ENCODE measurements around the gene ESD. TPM values are rescaled to one million over a fixed set of nuclear protein-coding genes. Genes with fewer than 3 reads are reported as not detected.

Gene ESD
- total and polyA plus RNA-seq, 2 experiments from 2014 or later, result 61.0 to 123 TPM

DNA sequence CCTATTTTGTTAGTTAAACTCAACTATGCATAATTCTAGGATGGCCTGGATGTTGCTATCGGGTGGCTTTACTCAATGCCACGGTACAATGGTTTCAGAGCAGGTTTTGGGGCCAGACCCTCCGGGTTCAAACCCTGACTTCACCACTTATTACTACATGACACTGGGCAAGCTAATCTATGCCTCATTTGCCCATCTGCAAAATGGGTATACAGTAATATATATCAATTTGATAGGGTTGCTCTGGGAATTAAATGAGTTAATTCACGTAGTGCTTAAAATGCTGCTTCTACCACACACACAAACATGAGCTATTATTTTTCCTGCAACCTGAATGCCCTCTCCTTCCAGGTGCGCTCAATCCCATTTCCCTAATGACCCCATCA, 839 bp downstream of the ESD start (continued):
- TF ChIP-seq STAT1 (IDR thresholded peaks at IDR 0.05; ENCODE audit: unreplicated experiment) (no peak), CREB1 (CRISPR knock-in tag; IDR thresholded peaks at IDR 0.05; ENCODE audit: low read depth) (no peak), EZH2 (IDR thresholded peaks at IDR 0.05; ENCODE audit: low read depth, unreplicated experiment) (no peak), ZNF331 (CRISPR knock-in tag; IDR thresholded peaks at IDR 0.05; ENCODE audit: low read depth) (no peak), EZH2phosphoT487 (IDR thresholded peaks at IDR 0.05; ENCODE audit: unreplicated experiment) (no peak), POLR2AphosphoS5 (IDR thresholded peaks at IDR 0.05; ENCODE audit: low read depth) (no peak), NANOG (IDR thresholded peaks at IDR 0.05; ENCODE audit: borderline replicate concordance) (no peak)
- TF ChIP-seq, protein P1, sequence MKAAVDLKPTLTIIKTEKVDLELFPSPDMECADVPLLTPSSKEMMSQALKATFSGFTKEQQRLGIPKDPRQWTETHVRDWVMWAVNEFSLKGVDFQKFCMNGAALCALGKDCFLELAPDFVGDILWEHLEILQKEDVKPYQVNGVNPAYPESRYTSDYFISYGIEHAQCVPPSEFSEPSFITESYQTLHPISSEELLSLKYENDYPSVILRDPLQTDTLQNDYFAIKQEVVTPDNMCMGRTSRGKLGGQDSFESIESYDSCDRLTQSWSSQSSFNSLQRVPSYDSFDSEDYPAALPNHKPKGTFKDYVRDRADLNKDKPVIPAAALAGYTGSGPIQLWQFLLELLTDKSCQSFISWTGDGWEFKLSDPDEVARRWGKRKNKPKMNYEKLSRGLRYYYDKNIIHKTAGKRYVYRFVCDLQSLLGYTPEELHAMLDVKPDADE (IDR thresholded peaks at IDR 0.05), result no peak
- TF ChIP-seq, protein P2, sequence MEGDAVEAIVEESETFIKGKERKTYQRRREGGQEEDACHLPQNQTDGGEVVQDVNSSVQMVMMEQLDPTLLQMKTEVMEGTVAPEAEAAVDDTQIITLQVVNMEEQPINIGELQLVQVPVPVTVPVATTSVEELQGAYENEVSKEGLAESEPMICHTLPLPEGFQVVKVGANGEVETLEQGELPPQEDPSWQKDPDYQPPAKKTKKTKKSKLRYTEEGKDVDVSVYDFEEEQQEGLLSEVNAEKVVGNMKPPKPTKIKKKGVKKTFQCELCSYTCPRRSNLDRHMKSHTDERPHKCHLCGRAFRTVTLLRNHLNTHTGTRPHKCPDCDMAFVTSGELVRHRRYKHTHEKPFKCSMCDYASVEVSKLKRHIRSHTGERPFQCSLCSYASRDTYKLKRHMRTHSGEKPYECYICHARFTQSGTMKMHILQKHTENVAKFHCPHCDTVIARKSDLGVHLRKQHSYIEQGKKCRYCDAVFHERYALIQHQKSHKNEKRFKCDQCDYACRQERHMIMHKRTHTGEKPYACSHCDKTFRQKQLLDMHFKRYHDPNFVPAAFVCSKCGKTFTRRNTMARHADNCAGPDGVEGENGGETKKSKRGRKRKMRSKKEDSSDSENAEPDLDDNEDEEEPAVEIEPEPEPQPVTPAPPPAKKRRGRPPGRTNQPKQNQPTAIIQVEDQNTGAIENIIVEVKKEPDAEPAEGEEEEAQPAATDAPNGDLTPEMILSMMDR (conservative IDR thresholded peaks at IDR 0.05; ENCODE audit: low read depth in 2 of 2), result no peak
- TF ChIP-seq, protein P3, sequence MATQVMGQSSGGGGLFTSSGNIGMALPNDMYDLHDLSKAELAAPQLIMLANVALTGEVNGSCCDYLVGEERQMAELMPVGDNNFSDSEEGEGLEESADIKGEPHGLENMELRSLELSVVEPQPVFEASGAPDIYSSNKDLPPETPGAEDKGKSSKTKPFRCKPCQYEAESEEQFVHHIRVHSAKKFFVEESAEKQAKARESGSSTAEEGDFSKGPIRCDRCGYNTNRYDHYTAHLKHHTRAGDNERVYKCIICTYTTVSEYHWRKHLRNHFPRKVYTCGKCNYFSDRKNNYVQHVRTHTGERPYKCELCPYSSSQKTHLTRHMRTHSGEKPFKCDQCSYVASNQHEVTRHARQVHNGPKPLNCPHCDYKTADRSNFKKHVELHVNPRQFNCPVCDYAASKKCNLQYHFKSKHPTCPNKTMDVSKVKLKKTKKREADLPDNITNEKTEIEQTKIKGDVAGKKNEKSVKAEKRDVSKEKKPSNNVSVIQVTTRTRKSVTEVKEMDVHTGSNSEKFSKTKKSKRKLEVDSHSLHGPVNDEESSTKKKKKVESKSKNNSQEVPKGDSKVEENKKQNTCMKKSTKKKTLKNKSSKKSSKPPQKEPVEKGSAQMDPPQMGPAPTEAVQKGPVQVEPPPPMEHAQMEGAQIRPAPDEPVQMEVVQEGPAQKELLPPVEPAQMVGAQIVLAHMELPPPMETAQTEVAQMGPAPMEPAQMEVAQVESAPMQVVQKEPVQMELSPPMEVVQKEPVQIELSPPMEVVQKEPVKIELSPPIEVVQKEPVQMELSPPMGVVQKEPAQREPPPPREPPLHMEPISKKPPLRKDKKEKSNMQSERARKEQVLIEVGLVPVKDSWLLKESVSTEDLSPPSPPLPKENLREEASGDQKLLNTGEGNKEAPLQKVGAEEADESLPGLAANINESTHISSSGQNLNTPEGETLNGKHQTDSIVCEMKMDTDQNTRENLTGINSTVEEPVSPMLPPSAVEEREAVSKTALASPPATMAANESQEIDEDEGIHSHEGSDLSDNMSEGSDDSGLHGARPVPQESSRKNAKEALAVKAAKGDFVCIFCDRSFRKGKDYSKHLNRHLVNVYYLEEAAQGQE (IDR thresholded peaks at IDR 0.05; ENCODE audit: unreplicated experiment), result no peak

DNA sequence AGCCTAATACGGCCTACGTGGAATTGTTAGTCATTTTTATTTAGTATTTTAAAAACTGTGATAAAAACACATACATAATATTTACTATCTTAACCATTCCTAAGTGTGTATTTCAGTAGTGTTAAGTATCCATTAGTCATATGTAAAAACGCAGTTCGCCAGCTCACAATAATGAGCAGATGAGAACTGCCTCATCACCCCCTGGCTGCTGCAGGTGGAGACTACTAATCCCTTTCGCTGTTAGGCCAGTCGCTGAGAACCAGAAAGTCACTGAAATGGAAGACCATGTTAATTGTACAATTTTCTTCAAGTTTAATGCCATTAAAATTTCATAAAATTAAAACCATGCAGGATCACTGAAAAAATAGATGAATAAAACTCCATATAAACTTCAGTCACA, 1.6 kb downstream of the ESD start:
- ATAC-seq (0 out of 3 replicates have a peak, but pooled peaks have one; percentile 6), DNase-seq (ENCODE audit: low spot score) (peak; percentile 19)
- Histone ChIP-seq H3K27ac (ENCODE audit: low read depth) (no peak overlapping the region), H3K79me2 (replicated peaks; ENCODE audit: insufficient read depth) (peaks cover 16% of the 10 kb centered on the region), H3K27me3 (ENCODE audit: insufficient read depth) (no peaks in the 10 kb centered on the region), H3K9me2 (ENCODE audit: insufficient read depth) (peaks cover 4% of the 10 kb centered on the region; the same call in 1 of the 2 replicates), H3K36me3 (ENCODE audit: insufficient read depth) (peaks cover 7% of the 10 kb centered on the region; the same call in 1 of the 2 replicates), H4K20me1 (replicated peaks; ENCODE audit: insufficient read depth) (no peaks in the 10 kb centered on the region), H3K4me1 (ENCODE audit: insufficient read depth) (peaks cover 21% of the 10 kb centered on the region), H3K4me2 (0 out of 2 replicates have a peak overlapping the region, but pooled peaks have one; percentile 85), H2AFZ (no peak overlapping the region), H3F3A (replicated peaks; ENCODE audit: low read depth) (no peaks in the 10 kb centered on the region), H3K4me3 (no peak overlapping the region)
- Mint-ChIP-seq H3K36me3 (ENCODE audit: low read depth) (peaks cover 6% of the 10 kb centered on the region), H3K27me3 (ENCODE audit: insufficient read depth, low read depth, poor library complexity) (peaks cover 6% of the 10 kb centered on the region), H3K4me1 (peaks cover 24% of the 10 kb centered on the region), H3K9me3 (no peaks in the 10 kb centered on the region; the same call in 2 of the 3 replicates), H3K27ac (no peak overlapping the region), H3K4me3 (0 out of 3 replicates have a peak overlapping the region, but pooled peaks have one; percentile 44)
- TF ChIP-seq EZH2phosphoT487 (IDR thresholded peaks at IDR 0.05; ENCODE audit: unreplicated experiment) (no peak), ZNF331 (CRISPR knock-in tag; IDR thresholded peaks at IDR 0.05; ENCODE audit: low read depth) (no peak), CREB1 (CRISPR knock-in tag; IDR thresholded peaks at IDR 0.05; ENCODE audit: low read depth) (no peak)
- TF ChIP-seq, protein P2 (conservative IDR thresholded peaks at IDR 0.05; ENCODE audit: low read depth in 2 of 2), result peak in 1 of 2 experiments; percentile 17; a peak in 3 of 4 replicates
- TF ChIP-seq, protein P1 (IDR thresholded peaks at IDR 0.05), result no peak
